OCI-LY7 (cell line): Measurements from ENCODE around the gene ASCC1. TPM values are rescaled to one million over a fixed set of nuclear protein-coding genes. Genes with fewer than 3 reads are reported as not detected.
A peak's percentile ranks its signal among the peaks of the same experiment; 100 is the strongest.

ENCODE experiments used
- BruUV-seq: library from RNA; stranded (reverse); fragments of 400-500 nt; replicated peaks from 2 replicates; lab custom pipeline; 2021; lab: Mats Ljungman, UMichigan
- CTCF ChIA-PET: fragments of 300-600 bp; sonication (Branson Sonifier 250); formaldehyde crosslinking; loops from one replicate; lab custom pipeline; 2022; ENCODE audit warnings: antibody characterized with exemption; ENCODE audit not compliant: unreplicated experiment; lab: Charles Lee
- POLR2A ChIA-PET: fragments of 300-600 bp; sonication (Branson Sonifier 250); formaldehyde crosslinking; loops from one replicate; lab custom pipeline; 2022; ENCODE audit warnings: antibody characterized with exemption; lab: Charles Lee
- DNase-seq: peaks from one replicate; pipeline ENCODE4 v3.0.0-alpha.2; 2015; ENCODE audit warnings: low spot score
- H2AFZ ChIP-seq: fragments of 200-600 bp; sonication (generic), shearing (Covaris generic); 2 replicates; pipeline ENCODE4 v1.6.1; 2014; ENCODE audit warnings: mild to moderate bottlenecking, antibody characterized with exemption, low read length, moderate library complexity
- H3K27ac ChIP-seq: fragments of 200-600 bp; sonication (generic); 2 replicates; pipeline ENCODE4 v1.5.1; 2014; ENCODE audit warnings: mixed run types, low read depth, mild to moderate bottlenecking, moderate library complexity, low read length, inconsistent platforms; ENCODE audit not compliant: poor library complexity, severe bottlenecking
- H3K36me3 ChIP-seq: fragments of 200-600 bp; sonication (generic); 2 replicates; pipeline ENCODE4 v1.6.1; 2014; ENCODE audit warnings: mild to moderate bottlenecking, antibody characterized with exemption, low read length, moderate library complexity, mixed read lengths; ENCODE audit not compliant: insufficient read depth
- H3K4me1 ChIP-seq: fragments of 200-600 bp; sonication (generic); 2 replicates; pipeline ENCODE4 v1.5.1; 2014; ENCODE audit warnings: mild to moderate bottlenecking, low read length; ENCODE audit not compliant: insufficient read depth, poor library complexity, severe bottlenecking
- H3K4me2 ChIP-seq: fragments of 200-600 bp; sonication (generic); 2 replicates; pipeline ENCODE4 v1.6.1; 2014; ENCODE audit warnings: mild to moderate bottlenecking, low read length
- H3K4me3 ChIP-seq: fragments of 200-600 bp; sonication (generic); 2 replicates; pipeline ENCODE4 v1.5.1; 2014; ENCODE audit warnings: mild to moderate bottlenecking, low read depth, low read length; ENCODE audit not compliant: poor library complexity, severe bottlenecking
- H3K79me2 ChIP-seq: fragments of 200-600 bp; sonication (generic); 2 replicates; pipeline ENCODE4 v1.6.1; 2016; ENCODE audit warnings: low read depth, mild to moderate bottlenecking, low read length, moderate library complexity, mixed read lengths; ENCODE audit not compliant: insufficient read depth
- H3K9me2 ChIP-seq: fragments of 200-600 bp; sonication (generic); 2 replicates; pipeline ENCODE4 v1.6.1; 2016; ENCODE audit warnings: mild to moderate bottlenecking, low read length, mixed read lengths; ENCODE audit not compliant: insufficient read depth
- H3K9me3 ChIP-seq: fragments of 200-600 bp; sonication (generic); 2 replicates; pipeline ENCODE4 v1.6.1; 2014; ENCODE audit warnings: mild to moderate bottlenecking, mixed run types, low read length, mixed read lengths
- H4K20me1 ChIP-seq: fragments of 200-600 bp; sonication (generic); 2 replicates; pipeline ENCODE4 v1.6.1; 2014; ENCODE audit warnings: mild to moderate bottlenecking, antibody characterized with exemption, low read length, moderate library complexity, mixed read lengths; ENCODE audit not compliant: insufficient read depth
- CTCF ChIP-seq: fragments of 200-600 bp; sonication (generic); conservative IDR thresholded peaks from 2 replicates; pipeline ENCODE4 v1.5.1; 2014; ENCODE audit warnings: mild to moderate bottlenecking, antibody characterized with exemption, low read length, moderate library complexity, mixed read lengths
- EZH2phosphoT487 ChIP-seq: fragments of 200-600 bp; sonication (generic); IDR thresholded peaks from 2 replicates; pipeline ENCODE4 v1.6.1; 2018; ENCODE audit warnings: low read depth, borderline replicate concordance, mild to moderate bottlenecking, mixed run types, antibody characterized with exemption, low read length, moderate library complexity, mixed read lengths
- intact Hi-C: fragments of 100-400 bp; cut with micrococcal nuclease; formaldehyde crosslinking; loops from one replicate; pipeline ENCODE4 v1.10.0; 2022; ENCODE audit not compliant: unreplicated experiment
- total RNA-seq, 2 experiments: library from RNA; depleted of rRNA in 1 of 2; stranded (reverse); fragments of >200 nt in 1 of 2; shearing (Covaris generic) in 1 of 2; gene quantifications; 2 replicates each; pipeline ENCODE4 v1.2.3, GENCODE V29; 2014 to 2022

Gene ASCC1
- total RNA-seq, 2 experiments from 2014 or later: 27.1 to 59.9 TPM

GRCh38 chr10:72229261-72230251 lies 13.5 kb upstream of the ASCC1 start:
- Histone ChIP-seq H3K9me2 (no peaks in the 10 kb centered on the region), H3K4me1 (peaks cover 14% of the 10 kb centered on the region), H3K36me3 (peaks cover 80% of the 10 kb centered on the region), H3K4me2 (no peak overlapping the region), H3K9me3 (no peaks in the 10 kb centered on the region), H4K20me1 (0 out of 2 replicates have a peak, but pooled peaks cover 3% of the 10 kb centered on the region), H3K27ac (no peak overlapping the region), H2AFZ (no peak overlapping the region), H3K79me2 (peaks cover 31% of the 10 kb centered on the region; the same call in 1 of the 2 replicates), H3K4me3 (no peak overlapping the region)
- TF ChIP-seq CTCF: no peak
- no peak for TF ChIP-seq EZH2phosphoT487
- CTCF ChIA-PET: interaction anchor here (1.2 to 1.5 kb wide), 2 partner anchors 103 kb away, joined by 3 to 4 read pairs; no protein-coding TSS in a partner anchor
- intact Hi-C loops: no loop called here
- POLR2A ChIA-PET: interaction anchor here (0.7 to 1.9 kb wide), 7 partner anchors 8 to 1189 kb away, joined by 3 to 9 read pairs (median 3); no protein-coding TSS in a partner anchor
- DNase-seq: no peak
- BruUV-seq: no TSS peak

- BruUV-seq: no TSS peak
- Histone ChIP-seq H4K20me1 (0 out of 2 replicates have a peak, but pooled peaks cover 3% of the 10 kb centered on the region), H3K9me3 (no peaks in the 10 kb centered on the region), H2AFZ (no peak overlapping the region), H3K79me2 (peaks cover 42% of the 10 kb centered on the region; the same call in 1 of the 2 replicates), H3K4me3 (no peak overlapping the region), H3K4me2 (peak overlapping the region; percentile 18), H3K9me2 (no peaks in the 10 kb centered on the region), H3K27ac (peak overlapping the region; percentile 26), H3K36me3 (peaks cover 80% of the 10 kb centered on the region), H3K4me1 (peaks cover 20% of the 10 kb centered on the region)
- intact Hi-C loops: no loop called here
- TF ChIP-seq CTCF: no peak
- no peak for TF ChIP-seq EZH2phosphoT487
- ChIA-PET CTCF (interaction anchor here (1.2 to 1.5 kb wide), 2 partner anchors 102 to 104 kb away, joined by 3 to 4 read pairs; no protein-coding TSS in a partner anchor), POLR2A (interaction anchor here (0.8 to 1.9 kb wide), 4 partner anchors 9 to 103 kb away, joined by 3 to 9 read pairs (median 4); no protein-coding TSS in a partner anchor)
- DNase-seq: no peak
Observed at GRCh38 chr10:72228318-72228751, 12.3 kb upstream of the ASCC1 start.
